GM12878 (cell line): Measurements from ENCODE around the gene FAM186B.

Experiments
- CTCF ChIP-seq, 3 experiments: IDR thresholded peaks in 2 of 3; conservative IDR thresholded peaks in 1 of 3; 2 replicates each; pipeline ENCODE4 v1.5.1; 2011; ENCODE audit warnings: low read depth in 3 of 3, low read length in 3 of 3, mild to moderate bottlenecking in 3 of 3, control low read depth in 2 of 3, moderate library complexity in 2 of 3, inconsistent platforms in 1 of 3, mixed read lengths in 1 of 3; ENCODE audit not compliant: control insufficient read depth in 2 of 3, insufficient read depth in 1 of 3; ENCODE audit errors: extremely low read depth in 1 of 3
- E2F4 ChIP-seq: IDR thresholded peaks from 2 replicates; pipeline ENCODE4 v1.6.1; 2012; ENCODE audit warnings: low read depth, low read length, improper control_type of control experiment
- E4F1 ChIP-seq: fragments of 450-650 bp; IDR thresholded peaks from 2 replicates; pipeline ENCODE4 v1.6.1; 2018; ENCODE audit warnings: borderline replicate concordance, mild to moderate bottlenecking; ENCODE audit not compliant: partially characterized antibody
- EZH2 ChIP-seq: IDR thresholded peaks from 2 replicates; pipeline ENCODE4 v1.6.1; 2012; ENCODE audit warnings: low read depth, mild to moderate bottlenecking, control low read depth, inconsistent platforms, low read length, borderline replicate concordance; ENCODE audit not compliant: control insufficient read depth
- POLR2AphosphoS5 ChIP-seq: IDR thresholded peaks from 2 replicates; pipeline ENCODE4 v1.6.1; 2011; ENCODE audit warnings: mild to moderate bottlenecking, low read length, inconsistent platforms
- RELA ChIP-seq: fragments of 450-650 bp; IDR thresholded peaks from 2 replicates; pipeline ENCODE4 v1.8.0; 2014; ENCODE audit warnings: borderline replicate concordance; ENCODE audit not compliant: partially characterized antibody
- ZZZ3 ChIP-seq: IDR thresholded peaks from 2 replicates; pipeline ENCODE4 v1.6.1; 2011; ENCODE audit warnings: low read depth; ENCODE audit not compliant: control insufficient read depth, insufficient read length

- TF ChIP-seq E4F1: no peak
- TF ChIP-seq E2F4: no peak
- TF ChIP-seq ZZZ3: no peak
- no peak for TF ChIP-seq CTCF (IDR thresholded peaks at IDR 0.05 in 2 of 3, conservative IDR thresholded peaks at IDR 0.05 in 1 of 3; ENCODE audit: control insufficient read depth in 2 of 3, extremely low read depth in 1 of 3, insufficient read depth in 1 of 3, low read depth in 3 of 3, low read length in 3 of 3)
- no peak for TF ChIP-seq RELA
- TF ChIP-seq EZH2: no peak
- no peak for TF ChIP-seq POLR2AphosphoS5
Observed at GRCh38 chr12:49567302-49567610, 38.2 kb downstream of the FAM186B start.
